Activated CD4-positive, alpha-beta T cell treated with anti-CD3 and anti-CD28 coated beads for 4 hours (primary cell): ENCODE measurements around the gene SH2D6.
"Not testable (repeated sequence)": the region's sequence is repeated elsewhere in the genome, so short reads cannot be mapped to it uniquely, and the experiment has no call there.

Experiments
- DNase-seq, 2 donors: peaks; one replicate each; pipeline ENCODE4 v3.0.0-alpha.2; 2020

Gene SH2D6

GRCh38 chr2:85418132-85419008 lies at the start of gene SH2D6:
TSS of gene SH2D6 (plus strand) at chr2:85418714. CDS start at chr2:85429466, 10,752 bp downstream.
- peak; percentile 80 to 84 for DNase-seq

GRCh38 chr2:85368921-85369320 lies 49.6 kb upstream of the SH2D6 start:
- DNase-seq = no peak

GRCh38 chr2:85369500-85369899 lies 49.0 kb upstream of the SH2D6 start:
- no peak for DNase-seq

GRCh38 chr2:85371045-85371444 lies 47.5 kb upstream of the SH2D6 start:
- DNase-seq = no peak

GRCh38 chr2:85376291-85377065 lies 42.0 kb upstream of the SH2D6 start:
- no peak for DNase-seq

GRCh38 chr2:85377083-85377482 lies 41.4 kb upstream of the SH2D6 start:
- DNase-seq = no peak

GRCh38 chr2:85378257-85378656 lies 40.3 kb upstream of the SH2D6 start:
- DNase-seq = no peak

GRCh38 chr2:85380048-85380447 lies 38.5 kb upstream of the SH2D6 start:
- no peak for DNase-seq

- not testable (repeated sequence) for DNase-seq
These were observed 35.4 kb upstream of the SH2D6 start for GRCh38 chr2:85383151-85383550.

- no peak for DNase-seq
These were observed 34.7 kb upstream of the SH2D6 start for GRCh38 chr2:85383850-85384249.

GRCh38 chr2:85385746-85386145 lies 32.8 kb upstream of the SH2D6 start:
- no peak for DNase-seq

GRCh38 chr2:85387754-85388153 lies 30.8 kb upstream of the SH2D6 start:
- no peak for DNase-seq

- no peak for DNase-seq
These were observed 29.5 kb upstream of the SH2D6 start for GRCh38 chr2:85388878-85389538.

GRCh38 chr2:85390941-85391669 lies 27.4 kb upstream of the SH2D6 start:
- peak; percentile 69 to 79 for DNase-seq

- no peak for DNase-seq
These were observed 24.7 kb upstream of the SH2D6 start for GRCh38 chr2:85393836-85394235.

GRCh38 chr2:85394261-85394681 lies 24.2 kb upstream of the SH2D6 start:
- no peak for DNase-seq

- no peak for DNase-seq
These were observed 23.5 kb upstream of the SH2D6 start for GRCh38 chr2:85394976-85395375.

GRCh38 chr2:85395912-85396475 lies 22.5 kb upstream of the SH2D6 start:
- no peak for DNase-seq

- DNase-seq = no peak
These were observed 21.7 kb upstream of the SH2D6 start for GRCh38 chr2:85396531-85397470.

- no peak for DNase-seq
These were observed 20.6 kb upstream of the SH2D6 start for GRCh38 chr2:85397925-85398331.
